Neutrophil (primary cell): ENCODE measurements around the gene IFI27.

Source experiments
- H3K27ac ChIP-seq: fragments of 200-600 bp; sonication (generic); 2 replicates; pipeline ENCODE4 v1.5.1; 2016; ENCODE audit warnings: mild to moderate bottlenecking, moderate library complexity
- H3K27me3 ChIP-seq: fragments of 200-600 bp; sonication (generic); 2 replicates; pipeline ENCODE4 v1.6.0; 2016; ENCODE audit warnings: mild to moderate bottlenecking
- H3K36me3 ChIP-seq: fragments of 200-600 bp; sonication (generic); 2 replicates; pipeline ENCODE4 v1.5.1; 2017
- H3K4me1 ChIP-seq, 2 experiments: fragments of 200-600 bp in 1 of 2; sonication (generic) in 1 of 2; 1 replicate in 1 of 2; 2 replicates in 1 of 2; pipeline versions ENCODE4 v1.5.1 to v1.6.1; 2013 to 2016; ENCODE audit warnings: low read depth in 1 of 2, low read length in 1 of 2, mild to moderate bottlenecking in 1 of 2, moderate library complexity in 1 of 2; ENCODE audit not compliant: control insufficient read depth in 1 of 2, insufficient read depth in 1 of 2
- H3K4me3 ChIP-seq, 2 experiments: fragments of 200-600 bp in 1 of 2; sonication (generic) in 1 of 2; 1 replicate in 1 of 2; 2 replicates in 1 of 2; pipeline ENCODE4 v1.5.1; 2013 to 2016; ENCODE audit warnings: low read depth in 1 of 2, low read length in 1 of 2, mild to moderate bottlenecking in 1 of 2, moderate library complexity in 1 of 2
- H3K9me3 ChIP-seq: fragments of 200-600 bp; sonication (generic); 2 replicates; pipeline ENCODE4 v1.5.1; 2016
- TF ChIP-seq, protein P1 (sequence below): fragments of 200-600 bp; sonication (generic); IDR thresholded peaks from 2 replicates; pipeline ENCODE4 v1.5.1; 2016; ENCODE audit warnings: antibody characterized with exemption

Gene IFI27

DNA sequence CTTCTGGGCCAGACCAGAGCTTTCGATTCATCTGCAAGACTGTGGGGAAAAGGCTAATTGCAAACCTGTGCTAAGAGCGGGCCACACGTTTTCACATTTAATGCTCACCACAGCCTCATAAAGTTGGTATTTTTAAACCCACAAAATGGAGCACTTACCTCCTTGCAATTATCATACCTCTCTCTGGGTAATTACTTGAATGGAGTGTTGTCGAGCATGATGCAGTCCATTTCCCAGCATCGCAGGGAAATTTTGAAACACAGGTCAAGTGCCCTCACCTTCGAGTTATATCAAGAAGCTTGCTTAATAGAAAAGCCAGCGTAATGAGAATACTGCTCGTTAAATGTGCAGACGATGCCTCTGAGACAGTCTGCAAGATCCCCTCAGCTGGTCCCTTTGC, 27.7 kb downstream of the IFI27 start:
- Histone ChIP-seq H3K9me3 (no peaks in the 10 kb centered on the region), H3K27me3 (peaks cover 25% of the 10 kb centered on the region), H3K4me1 (no peaks in the 10 kb centered on the region), H3K36me3 (no peaks in the 10 kb centered on the region), H3K4me3 (no peak overlapping the region), H3K27ac (no peak overlapping the region)
- TF ChIP-seq, protein P1, sequence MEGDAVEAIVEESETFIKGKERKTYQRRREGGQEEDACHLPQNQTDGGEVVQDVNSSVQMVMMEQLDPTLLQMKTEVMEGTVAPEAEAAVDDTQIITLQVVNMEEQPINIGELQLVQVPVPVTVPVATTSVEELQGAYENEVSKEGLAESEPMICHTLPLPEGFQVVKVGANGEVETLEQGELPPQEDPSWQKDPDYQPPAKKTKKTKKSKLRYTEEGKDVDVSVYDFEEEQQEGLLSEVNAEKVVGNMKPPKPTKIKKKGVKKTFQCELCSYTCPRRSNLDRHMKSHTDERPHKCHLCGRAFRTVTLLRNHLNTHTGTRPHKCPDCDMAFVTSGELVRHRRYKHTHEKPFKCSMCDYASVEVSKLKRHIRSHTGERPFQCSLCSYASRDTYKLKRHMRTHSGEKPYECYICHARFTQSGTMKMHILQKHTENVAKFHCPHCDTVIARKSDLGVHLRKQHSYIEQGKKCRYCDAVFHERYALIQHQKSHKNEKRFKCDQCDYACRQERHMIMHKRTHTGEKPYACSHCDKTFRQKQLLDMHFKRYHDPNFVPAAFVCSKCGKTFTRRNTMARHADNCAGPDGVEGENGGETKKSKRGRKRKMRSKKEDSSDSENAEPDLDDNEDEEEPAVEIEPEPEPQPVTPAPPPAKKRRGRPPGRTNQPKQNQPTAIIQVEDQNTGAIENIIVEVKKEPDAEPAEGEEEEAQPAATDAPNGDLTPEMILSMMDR: no peak

DNA sequence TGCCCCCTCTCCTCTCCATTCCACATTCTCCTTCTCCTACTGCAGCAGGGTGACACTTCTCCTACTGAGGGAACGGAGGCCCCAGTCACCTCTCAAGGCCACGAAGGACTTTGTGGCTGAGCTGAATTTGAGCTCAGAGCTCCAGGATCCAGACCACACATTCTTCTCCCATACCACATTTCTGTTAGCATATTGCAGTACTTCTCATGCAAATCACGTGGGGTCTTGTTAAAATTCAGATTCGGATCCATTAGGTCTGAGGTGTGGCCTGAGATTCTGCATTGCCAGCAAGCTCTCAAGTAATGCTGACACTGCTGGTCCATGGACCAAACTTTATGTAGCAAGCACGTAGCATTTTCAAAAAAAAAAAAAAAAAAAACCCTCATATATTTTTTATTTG, 28.5 kb downstream of the IFI27 start:
- Histone ChIP-seq H3K4me1 (no peaks in the 10 kb centered on the region), H3K9me3 (no peaks in the 10 kb centered on the region), H3K4me3 (no peak overlapping the region), H3K36me3 (no peaks in the 10 kb centered on the region), H3K27ac (no peak overlapping the region), H3K27me3 (peaks cover 22% of the 10 kb centered on the region)
- TF ChIP-seq, protein P1: no peak

DNA sequence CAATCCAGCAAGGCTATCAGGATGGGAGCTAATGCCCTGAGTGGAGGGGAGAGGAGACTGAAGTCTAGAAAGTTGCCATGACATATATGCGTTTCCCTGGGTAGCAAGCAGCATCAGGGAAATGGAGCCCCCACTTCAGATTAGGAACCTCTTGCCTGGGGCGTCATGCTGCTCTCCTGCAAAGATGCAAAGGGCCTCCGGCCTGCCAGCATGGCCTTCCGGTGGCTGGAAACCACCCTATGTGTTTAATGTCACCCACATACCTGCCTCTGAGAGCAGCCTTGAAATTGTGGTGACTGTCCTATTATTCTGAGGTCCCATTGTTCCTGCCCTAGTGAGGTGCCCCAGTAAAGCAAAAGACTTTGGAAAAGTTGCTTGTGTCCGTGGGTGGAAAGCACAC, 28.9 kb downstream of the IFI27 start:
- TF ChIP-seq, protein P1: no peak
- H3K27ac ChIP-seq: no peak overlapping the region
- H3K4me3 ChIP-seq: no peak overlapping the region
- H3K36me3 ChIP-seq: no peaks in the 10 kb centered on the region
- peaks cover 19% of the 10 kb centered on the region for H3K27me3 ChIP-seq
- H3K9me3 ChIP-seq: no peaks in the 10 kb centered on the region
- peaks cover under 1 to 1% of the 10 kb centered on the region in 2 experiments for H3K4me1 ChIP-seq

DNA sequence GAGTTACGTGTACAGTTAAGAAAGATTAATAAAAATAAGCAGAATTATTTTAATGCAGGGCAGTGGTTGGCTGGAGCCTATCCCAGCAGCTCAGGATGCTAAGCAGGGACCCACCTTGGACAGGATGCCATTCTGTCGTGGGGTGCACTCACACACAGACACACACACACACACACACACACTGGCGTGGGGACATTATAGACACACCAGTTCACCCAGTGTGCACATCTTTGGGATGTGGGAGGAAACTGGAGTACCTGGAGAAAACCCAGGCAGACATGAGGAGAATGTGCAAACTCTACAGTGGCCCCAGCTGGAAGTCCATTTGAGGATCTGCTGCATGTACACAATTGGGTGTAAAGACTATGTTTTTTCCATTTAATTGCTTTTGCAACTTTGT, 31.7 kb downstream of the IFI27 start:
- Histone ChIP-seq H3K27ac (no peak overlapping the region), H3K9me3 (no peaks in the 10 kb centered on the region), H3K4me1 (peaks cover 12 to 18% of the 10 kb centered on the region in 2 experiments), H3K36me3 (no peaks in the 10 kb centered on the region), H3K27me3 (peaks cover under 1% of the 10 kb centered on the region), H3K4me3 (no peak overlapping the region)
- TF ChIP-seq, protein P1: no peak

DNA sequence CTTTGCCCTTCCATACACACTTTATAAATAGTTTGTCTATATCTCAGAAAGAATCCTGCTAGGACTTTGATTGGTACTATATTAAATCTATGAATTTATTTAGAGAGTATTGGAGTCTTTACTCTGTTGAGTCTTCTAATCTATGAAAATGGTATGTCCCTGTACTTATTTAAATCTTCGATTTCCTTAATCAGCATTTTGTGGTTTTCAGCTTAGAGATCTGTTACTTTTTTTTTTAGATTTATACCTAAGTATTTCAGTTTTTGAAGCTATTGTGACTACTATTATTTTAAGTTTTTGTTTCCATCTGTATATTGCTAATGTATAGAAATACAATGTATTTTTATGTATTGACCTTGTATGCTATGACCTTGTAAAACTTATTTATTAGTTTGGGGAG, 32.3 kb downstream of the IFI27 start:
- no peaks in the 10 kb centered on the region for H3K9me3 ChIP-seq
- no peaks in the 10 kb centered on the region for H3K27me3 ChIP-seq
- no peak overlapping the region for H3K4me3 ChIP-seq
- H3K4me1 ChIP-seq: peaks cover 12 to 18% of the 10 kb centered on the region in 2 experiments
- no peak overlapping the region for H3K27ac ChIP-seq
- TF ChIP-seq, protein P1: no peak
- no peaks in the 10 kb centered on the region for H3K36me3 ChIP-seq

DNA sequence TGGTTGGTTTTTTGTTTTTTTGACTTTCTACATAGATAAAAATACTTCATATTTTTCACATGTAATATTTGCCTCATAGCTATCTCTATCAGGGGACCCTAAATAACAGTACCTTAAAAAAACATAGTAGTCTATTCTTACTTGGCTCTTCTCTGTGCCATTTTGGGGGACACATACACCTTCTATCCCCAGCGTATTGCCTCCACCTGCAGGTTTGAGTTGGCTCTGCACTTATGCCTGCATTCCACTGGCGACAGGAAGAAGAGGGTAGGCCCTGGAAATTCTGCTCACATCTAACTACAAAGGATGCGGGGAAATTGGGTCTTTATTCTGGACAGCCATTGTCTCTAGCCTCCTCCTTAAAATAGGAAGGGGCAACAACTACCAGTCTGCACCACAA, 32.7 kb downstream of the IFI27 start:
- TF ChIP-seq, protein P1: no peak

More for the DNA sequence above, 32.7 kb downstream of the IFI27 start:
- Histone ChIP-seq H3K4me3 (no peak overlapping the region), H3K9me3 (no peaks in the 10 kb centered on the region), H3K27ac (no peak overlapping the region), H3K36me3 (no peaks in the 10 kb centered on the region), H3K27me3 (no peaks in the 10 kb centered on the region), H3K4me1 (peaks cover 12 to 18% of the 10 kb centered on the region in 2 experiments)
